Peyer's patch (tissue), 4 donors: ENCODE results near the gene PIP5K1A.

Experiments used
- POLR2A ChIP-seq, 2 donors: fragments of 450-650 bp; IDR thresholded peaks; one replicate each; pipeline ENCODE4 v1.5.1; 2017; ENCODE audit warnings: antibody characterized with exemption in 2 of 2, mild to moderate bottlenecking in 2 of 2, moderate library complexity in 2 of 2
- TF ChIP-seq, protein P1 (sequence below), 6 experiments: fragments of 450-650 bp in 4 of 6; fragments of 200-600 bp in 2 of 6; sonication (generic) in 1 of 6; IDR thresholded peaks; one replicate each; pipeline ENCODE4 v1.5.1; 2017 to 2019; ENCODE audit warnings: antibody characterized with exemption in 6 of 6, mild to moderate bottlenecking in 3 of 6, moderate library complexity in 1 of 6

DNA sequence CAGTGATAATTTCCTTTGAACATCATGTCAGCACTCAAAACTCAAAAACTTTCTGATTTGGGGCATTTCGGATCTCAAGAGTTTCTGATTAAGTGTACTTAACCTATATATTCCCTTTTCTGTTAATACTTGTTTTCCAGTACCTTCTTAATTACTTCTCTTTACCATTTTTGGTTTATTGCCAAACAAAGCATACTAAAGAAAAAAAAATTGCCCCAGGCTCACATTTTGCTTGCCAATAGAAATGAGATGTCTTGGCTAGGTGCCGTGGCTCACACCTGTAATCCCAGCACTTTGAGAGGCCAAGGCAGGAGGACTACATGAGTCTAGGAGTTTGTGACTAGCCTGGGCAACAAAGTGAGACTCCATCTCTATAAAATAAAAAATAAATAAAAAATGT is 61.0 kb downstream of the PIP5K1A start:
- TF ChIP-seq, protein P1, sequence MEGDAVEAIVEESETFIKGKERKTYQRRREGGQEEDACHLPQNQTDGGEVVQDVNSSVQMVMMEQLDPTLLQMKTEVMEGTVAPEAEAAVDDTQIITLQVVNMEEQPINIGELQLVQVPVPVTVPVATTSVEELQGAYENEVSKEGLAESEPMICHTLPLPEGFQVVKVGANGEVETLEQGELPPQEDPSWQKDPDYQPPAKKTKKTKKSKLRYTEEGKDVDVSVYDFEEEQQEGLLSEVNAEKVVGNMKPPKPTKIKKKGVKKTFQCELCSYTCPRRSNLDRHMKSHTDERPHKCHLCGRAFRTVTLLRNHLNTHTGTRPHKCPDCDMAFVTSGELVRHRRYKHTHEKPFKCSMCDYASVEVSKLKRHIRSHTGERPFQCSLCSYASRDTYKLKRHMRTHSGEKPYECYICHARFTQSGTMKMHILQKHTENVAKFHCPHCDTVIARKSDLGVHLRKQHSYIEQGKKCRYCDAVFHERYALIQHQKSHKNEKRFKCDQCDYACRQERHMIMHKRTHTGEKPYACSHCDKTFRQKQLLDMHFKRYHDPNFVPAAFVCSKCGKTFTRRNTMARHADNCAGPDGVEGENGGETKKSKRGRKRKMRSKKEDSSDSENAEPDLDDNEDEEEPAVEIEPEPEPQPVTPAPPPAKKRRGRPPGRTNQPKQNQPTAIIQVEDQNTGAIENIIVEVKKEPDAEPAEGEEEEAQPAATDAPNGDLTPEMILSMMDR (IDR thresholded peaks at IDR 0.05): no peak
- no peak for TF ChIP-seq POLR2A (IDR thresholded peaks at IDR 0.05)
